GM23338 (cell line): Measurements from ENCODE around the gene MRNIP.

ENCODE experiments used
- CREB1 ChIP-seq: fragments of 250-450 bp; sonication (Bioruptor Pico); IDR thresholded peaks from 2 replicates; pipeline ENCODE4 v1.5.0; 2020; ENCODE audit warnings: low read depth, mild to moderate bottlenecking, moderate library complexity
- CTCF ChIP-seq, 2 experiments: fragments of 200-600 bp in 1 of 2; sonication (generic) in 1 of 2; conservative IDR thresholded peaks; 2 replicates each; pipeline versions ENCODE4 v1.5.1 to v1.6.1; 2016 to 2017; ENCODE audit warnings: antibody characterized with exemption in 2 of 2, low read depth in 2 of 2, mild to moderate bottlenecking in 2 of 2, moderate library complexity in 1 of 2
- ETS1 ChIP-seq: IDR thresholded peaks from 2 replicates; pipeline ENCODE4 v1.6.1; 2016; ENCODE audit warnings: antibody characterized with exemption
- EZH2 ChIP-seq: fragments of 200-600 bp; sonication (generic); IDR thresholded peaks from one replicate; pipeline ENCODE4 v1.8.0; 2017; ENCODE audit warnings: antibody characterized with exemption, mild to moderate bottlenecking, low read depth; ENCODE audit not compliant: unreplicated experiment
- EZH2phosphoT487 ChIP-seq: fragments of 200-600 bp; sonication (generic); IDR thresholded peaks from one replicate; pipeline ENCODE4 v1.8.1; 2018; ENCODE audit warnings: antibody characterized with exemption; ENCODE audit not compliant: unreplicated experiment
- JUNB ChIP-seq: IDR thresholded peaks from one replicate; pipeline ENCODE4 v1.6.1; 2016; ENCODE audit warnings: antibody characterized with exemption; ENCODE audit not compliant: unreplicated experiment
- NANOG ChIP-seq: IDR thresholded peaks from 2 replicates; pipeline ENCODE4 v1.6.1; 2016; ENCODE audit warnings: antibody characterized with exemption, borderline replicate concordance
- POLR2AphosphoS5 ChIP-seq: IDR thresholded peaks from 2 replicates; pipeline ENCODE4 v1.6.1; 2016; ENCODE audit warnings: antibody characterized with exemption, low read depth
- REST ChIP-seq: IDR thresholded peaks from one replicate; pipeline ENCODE4 v1.6.1; 2018; ENCODE audit warnings: antibody characterized with exemption; ENCODE audit not compliant: unreplicated experiment
- STAT1 ChIP-seq: IDR thresholded peaks from one replicate; pipeline ENCODE4 v1.6.1; 2016; ENCODE audit warnings: antibody characterized with exemption; ENCODE audit not compliant: unreplicated experiment
- ZNF114 ChIP-seq: fragments of 250-450 bp; sonication (Bioruptor Pico); IDR thresholded peaks from 2 replicates; pipeline ENCODE4 v1.5.0; 2020; ENCODE audit warnings: mild to moderate bottlenecking, moderate library complexity
- ZNF331 ChIP-seq: fragments of 250-450 bp; sonication (Bioruptor Pico); IDR thresholded peaks from 2 replicates; pipeline ENCODE4 v1.5.0; 2020; ENCODE audit warnings: low read depth, mild to moderate bottlenecking, moderate library complexity

- TF ChIP-seq CTCF (conservative IDR thresholded peaks at IDR 0.05; ENCODE audit: low read depth in 2 of 2) (peak in 1 of 2 experiments; percentile 33; a peak in 3 of 4 replicates), POLR2AphosphoS5 (no peak), JUNB (no peak), EZH2 (no peak), REST (no peak), CREB1 (no peak), EZH2phosphoT487 (no peak), STAT1 (no peak), ETS1 (no peak), ZNF114 (CRISPR knock-in tag) (no peak), NANOG (no peak), ZNF331 (CRISPR knock-in tag) (no peak)
Measured at GRCh38 chr5:179866241-179867078, 7.8 kb upstream of the MRNIP start.
